Measurements from ENCODE around the gene TMEM208.

The TMEM208 gene

DNA sequence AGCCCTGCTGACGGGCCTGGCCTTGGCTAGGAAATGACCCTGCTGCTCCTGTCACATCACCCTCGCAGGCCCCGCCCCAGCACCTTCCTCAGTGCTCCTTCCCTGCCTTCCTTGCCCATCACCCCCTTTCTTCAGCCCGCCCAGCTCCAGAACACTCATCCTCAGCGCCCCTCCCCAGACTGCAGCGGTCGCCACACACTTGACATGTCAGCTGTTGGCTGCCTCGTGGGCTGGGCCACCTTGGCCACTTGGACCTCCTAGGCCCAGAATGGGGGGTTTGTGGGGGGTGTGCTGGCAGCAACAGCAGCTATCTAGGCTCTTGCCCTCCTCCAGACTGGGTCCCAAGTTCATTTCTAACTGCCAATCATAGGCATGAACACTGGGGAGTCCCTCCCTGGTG lies 17.4 kb upstream of the TMEM208 start:
- DNase-seq (ENCODE audit: low spot score) = no peak

DNA sequence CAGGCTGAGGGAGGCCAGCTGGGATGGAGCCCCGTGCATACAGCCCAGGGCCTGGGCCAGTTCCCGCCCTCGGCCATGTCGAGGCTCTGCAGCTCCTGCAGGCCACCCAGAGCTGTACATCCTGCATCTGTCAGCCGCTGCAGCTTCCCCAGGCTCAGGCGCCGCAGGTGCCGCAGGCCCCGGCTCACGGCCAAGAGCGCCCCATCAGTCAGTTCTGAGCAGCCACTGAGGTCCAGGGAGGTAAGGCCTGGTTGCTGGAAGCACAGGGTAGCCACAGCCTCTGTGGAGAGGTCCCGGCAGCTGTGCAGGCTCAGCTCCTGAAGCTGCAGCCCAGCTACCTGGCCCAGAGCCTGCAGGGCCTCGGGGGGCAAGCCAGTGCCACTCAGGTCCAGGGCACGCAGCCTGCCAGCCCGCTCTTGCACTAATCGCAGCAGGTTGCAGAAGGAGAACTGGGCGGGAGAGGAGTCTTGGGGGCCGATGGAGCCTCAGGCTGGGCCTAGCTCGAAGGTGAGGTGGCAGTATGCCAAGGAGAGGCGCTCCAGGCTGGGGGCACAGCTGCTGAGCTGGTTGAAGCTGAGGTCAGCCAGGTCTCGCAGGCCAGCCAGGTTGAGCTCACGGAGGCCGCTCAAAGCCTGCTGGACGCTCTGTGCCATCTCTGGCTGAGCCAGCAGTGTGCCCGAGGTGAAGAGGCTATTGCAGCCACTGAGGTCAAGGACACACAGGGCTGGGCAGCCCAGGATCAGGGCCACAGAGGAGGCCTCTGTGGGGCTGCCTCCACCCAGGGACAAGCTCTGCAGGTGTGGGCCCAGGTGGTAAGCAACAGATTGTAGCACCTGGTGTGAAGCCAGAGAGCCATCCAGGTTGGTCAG lies 16.6 kb upstream of the TMEM208 start:
- no peak for DNase-seq (ENCODE audit: low spot score)

DNA sequence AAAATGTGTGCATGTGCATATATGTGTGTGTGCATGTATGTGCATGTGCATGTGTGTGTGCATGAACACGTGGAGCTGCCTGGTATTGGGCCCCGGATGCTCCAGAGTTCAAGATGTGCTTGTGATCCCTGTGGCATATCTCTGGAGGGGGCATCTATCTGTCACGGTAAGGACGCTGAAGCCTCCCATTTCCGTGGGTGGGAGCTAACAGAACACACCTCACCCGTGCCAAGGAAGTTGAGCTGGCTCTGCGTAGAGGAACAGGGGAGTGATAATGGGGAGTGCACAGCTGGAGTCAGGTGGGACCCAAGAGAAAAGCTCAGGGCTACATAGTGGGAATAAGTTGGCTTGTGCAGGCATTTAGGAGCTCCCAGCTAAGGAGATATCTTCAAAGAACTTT lies 15.3 kb upstream of the TMEM208 start:
- DNase-seq (ENCODE audit: low spot score) = no peak

DNA sequence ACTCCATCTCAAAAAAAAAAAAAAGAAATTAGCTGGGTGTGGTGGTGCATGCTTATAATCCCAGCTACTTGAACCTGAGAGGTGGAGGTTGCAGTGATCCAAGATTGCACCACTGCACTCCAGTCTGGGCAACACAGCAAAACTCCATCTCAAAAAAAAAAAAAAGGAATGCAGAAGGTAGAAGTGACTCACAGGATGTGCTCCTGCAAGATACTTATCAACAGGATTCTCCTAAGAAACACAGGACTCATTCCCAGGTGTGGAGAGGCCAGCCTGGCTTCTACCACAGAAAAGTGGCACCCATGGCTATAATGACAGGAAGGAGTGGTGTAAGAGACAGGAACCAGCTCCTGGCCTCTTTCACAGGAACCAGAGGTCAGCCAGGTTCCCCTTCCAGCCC lies 14.2 kb upstream of the TMEM208 start:
- DNase-seq (ENCODE audit: low spot score) = no peak

DNA sequence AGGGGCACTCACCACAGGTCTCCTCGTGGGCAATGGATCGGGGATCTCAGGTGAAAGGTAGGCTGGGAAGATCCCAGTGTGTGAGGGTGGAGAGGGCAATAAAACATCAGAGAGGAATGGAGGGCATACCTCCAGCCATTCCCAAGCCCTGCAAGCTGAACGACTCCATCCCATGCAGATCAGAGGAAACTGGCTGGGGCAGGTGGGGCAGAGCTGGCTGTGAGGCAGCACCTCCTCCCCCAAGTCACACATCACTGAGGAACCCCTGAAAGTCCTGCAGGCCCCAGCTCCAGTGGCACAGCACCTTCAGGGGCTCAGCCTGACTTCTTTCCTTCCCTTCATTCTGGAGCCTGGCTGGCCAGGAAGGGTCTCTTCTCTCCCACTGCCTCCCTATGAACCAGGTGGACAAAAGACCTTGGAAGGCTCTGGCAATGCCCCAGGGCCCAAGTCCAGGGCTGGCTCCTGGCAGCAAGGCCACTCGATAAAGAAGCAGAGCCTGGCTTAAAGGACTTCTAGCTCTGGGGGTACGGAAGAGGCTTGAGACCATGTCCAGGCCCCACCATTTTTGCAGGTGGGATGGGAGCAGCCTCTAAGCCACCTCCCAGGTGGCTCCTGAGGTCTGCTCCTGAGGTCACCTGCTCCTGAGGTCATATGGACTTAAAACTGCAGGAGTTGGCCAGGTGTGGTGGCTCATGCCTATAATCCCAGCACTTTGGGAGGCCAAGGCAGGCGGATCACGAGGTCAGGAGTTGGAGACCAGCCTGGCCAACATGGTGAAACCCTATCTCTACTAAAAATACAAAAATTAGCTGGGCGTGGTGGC lies 13.5 kb upstream of the TMEM208 start:
- no peak for DNase-seq (ENCODE audit: low spot score)

DNA sequence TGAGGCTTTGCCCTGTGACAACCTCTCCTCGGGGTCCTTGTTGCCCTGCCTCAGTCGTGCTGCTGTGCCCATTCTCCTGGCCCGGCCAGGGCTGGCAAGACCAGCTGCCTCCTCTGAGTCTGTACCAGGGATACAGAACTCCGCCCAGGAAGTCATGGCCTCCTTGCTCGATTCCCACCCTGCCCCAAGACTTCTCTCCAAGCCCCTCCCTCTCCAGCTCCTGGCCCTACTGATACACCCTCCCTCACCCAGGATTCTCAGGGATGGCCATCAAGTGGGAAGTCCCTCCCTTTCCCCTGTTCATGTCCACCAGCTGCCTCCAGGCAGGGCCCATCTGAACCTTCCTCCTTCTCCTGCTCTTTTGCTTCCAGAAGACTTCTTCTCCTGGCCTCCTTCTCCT lies 11.2 kb upstream of the TMEM208 start:
- DNase-seq (ENCODE audit: low spot score) = no peak

DNA sequence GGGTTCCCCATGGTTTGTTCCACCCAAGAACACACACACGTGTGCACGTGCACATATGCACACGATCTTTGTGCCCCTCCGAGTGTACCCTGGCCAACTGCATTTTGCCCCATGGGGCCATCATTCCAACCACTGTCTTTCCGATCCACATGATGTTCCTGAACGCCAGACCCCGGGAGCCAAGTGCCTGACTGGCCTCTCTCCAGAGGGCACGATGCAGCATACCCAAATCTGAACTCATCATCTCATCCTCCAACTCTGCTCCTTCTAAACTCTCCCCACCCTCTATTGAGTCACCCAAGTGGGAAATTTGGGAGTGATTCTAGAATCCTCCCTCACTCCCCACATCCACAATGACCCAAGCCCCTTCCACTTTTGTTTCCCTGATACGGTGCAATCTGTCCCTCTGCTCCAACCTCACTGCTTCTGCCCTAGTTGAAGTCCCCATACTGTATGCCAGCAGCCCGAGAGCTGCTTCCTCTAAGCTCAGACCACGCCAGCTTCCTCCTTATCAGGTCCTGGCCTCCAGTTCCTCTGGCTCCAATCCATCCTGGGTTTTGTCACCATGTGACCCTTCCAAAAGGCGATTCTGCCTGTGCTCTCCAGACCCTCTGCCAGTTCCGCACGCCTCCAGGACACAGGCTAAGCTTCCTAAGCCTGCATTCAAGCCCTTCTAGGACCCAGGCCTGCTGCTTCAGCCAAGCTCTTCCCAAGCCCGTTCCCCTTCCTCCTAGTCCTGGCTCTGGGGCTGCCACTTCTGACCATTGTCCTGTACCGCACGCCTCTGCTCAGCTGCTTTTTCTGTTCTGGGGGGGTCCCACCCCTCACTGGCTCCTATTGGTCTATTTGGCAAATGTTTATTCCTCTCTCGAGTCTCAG lies 10.1 kb upstream of the TMEM208 start:
- DNase-seq (ENCODE audit: low spot score) = no peak

DNA sequence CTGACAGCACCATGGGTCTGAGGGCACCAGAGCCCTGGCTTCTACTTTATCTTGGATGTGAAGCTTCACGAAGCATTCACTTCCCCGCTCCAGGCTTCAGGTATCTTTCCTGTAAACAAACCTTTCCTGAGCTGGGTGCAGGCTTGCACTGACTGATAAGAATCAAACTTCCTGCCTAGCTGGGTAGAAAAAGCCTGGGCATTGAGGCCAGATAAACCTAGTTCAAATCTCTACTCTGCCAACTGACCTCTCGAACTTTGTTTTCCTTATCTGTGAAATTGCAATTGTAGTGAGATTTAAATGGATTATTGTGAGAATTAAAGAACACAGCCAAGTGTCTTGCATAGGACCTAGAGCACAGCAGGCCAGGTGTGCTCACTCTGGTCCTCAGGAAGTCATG lies 2.9 kb upstream of the TMEM208 start:
- no peak for DNase-seq (ENCODE audit: low spot score)

DNA sequence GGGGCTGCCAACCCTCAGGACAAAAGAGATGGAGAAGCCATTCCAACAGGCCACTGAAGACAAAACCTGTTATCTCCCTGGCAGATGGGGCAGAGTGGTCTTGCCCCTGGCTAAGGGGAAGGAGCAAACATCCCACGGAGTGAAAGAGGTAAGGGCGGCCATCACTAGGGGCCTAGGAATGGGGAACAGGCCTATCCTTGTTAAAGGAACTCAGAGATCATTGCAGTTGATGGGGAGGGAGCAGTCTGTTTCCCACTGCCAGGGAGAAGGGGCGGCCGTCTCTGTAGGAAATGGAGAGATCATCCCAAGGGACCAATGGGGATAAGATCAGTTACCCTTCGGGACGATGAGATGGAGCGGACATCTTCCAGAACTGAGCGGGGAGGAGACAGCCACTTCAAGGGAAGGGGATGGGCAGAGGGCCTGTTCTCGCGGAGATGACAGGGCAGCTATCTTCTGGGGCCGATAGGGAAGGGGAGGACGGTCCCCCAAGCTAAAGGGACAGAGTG lies 581 bp upstream of the TMEM208 start:
- DNase-seq (ENCODE audit: low spot score) = no peak

DNA sequence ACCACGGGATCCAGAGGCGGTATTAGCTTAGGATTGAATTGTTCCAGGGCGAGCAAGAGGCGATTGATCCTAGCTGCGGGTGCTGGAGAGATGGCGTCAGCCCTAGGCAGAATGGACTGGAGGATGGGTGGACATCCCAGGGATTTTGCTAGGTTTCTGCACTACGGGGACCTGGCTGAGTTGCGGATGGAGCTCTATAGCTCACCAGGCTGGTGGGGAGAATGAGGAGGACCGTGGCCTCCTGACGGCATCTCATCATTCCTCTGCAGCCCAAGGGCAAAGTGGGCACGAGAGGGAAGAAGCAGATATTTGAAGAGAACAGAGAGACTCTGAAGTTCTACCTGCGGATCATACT lies 614 bp downstream of the TMEM208 start:
- DNase-seq (ENCODE audit: low spot score) = no peak

DNA sequence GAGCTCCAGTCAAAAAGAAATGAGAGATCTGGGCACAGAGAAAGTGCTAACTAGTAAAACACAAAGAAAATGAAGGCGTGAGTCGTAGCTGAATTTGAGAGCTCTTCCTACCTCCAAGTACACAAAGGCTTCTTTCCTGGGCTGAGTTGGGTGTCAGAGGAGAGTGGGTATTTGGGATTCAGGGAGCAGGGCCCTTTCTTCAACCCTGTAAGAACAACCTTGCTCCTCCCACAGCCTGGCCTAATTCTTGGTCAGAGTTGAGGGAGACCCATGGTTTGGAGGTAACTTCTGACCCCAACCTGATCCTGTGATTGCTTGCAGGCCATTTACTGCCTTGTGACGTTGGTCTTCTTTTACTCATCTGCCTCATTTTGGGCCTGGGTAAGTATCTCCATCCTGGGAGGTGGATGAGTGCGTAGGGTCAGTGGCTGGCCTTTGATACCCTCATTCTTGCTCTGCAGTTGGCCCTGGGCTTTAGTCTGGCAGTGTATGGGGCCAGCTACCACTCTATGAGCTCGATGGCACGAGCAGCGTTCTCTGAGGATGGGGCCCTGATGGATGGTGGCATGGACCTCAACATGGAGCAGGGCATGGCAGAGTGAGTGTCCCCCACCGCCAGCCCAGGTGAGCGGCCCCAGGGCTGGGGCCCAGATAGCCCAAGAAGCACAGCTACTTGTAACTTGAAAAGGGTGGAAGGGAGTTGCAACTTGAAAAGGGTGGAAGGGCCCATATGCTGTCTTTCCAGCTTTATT lies 1.3 kb downstream of the TMEM208 start:
- DNase-seq (ENCODE audit: low spot score) = no peak

DNA sequence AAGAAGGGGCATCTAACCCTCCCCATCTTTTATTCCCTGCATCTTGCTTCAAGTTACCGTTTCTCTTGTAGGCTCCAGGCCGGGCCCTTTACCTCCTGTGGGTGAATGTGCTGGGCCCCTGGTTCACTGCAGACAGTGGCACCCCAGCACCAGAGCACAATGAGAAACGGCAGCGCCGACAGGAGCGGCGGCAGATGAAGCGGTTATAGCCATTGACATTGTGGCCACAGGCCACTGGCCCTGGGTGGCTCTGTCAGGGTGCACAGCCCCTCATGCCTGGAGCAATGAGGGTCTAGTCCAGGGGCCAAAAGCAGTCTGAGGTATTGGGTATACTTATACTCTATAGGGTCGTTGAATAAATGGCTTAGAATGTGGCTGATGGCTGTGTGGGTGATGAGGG lies 2.0 kb downstream of the TMEM208 start:
- no peak for DNase-seq (ENCODE audit: low spot score)

DNA sequence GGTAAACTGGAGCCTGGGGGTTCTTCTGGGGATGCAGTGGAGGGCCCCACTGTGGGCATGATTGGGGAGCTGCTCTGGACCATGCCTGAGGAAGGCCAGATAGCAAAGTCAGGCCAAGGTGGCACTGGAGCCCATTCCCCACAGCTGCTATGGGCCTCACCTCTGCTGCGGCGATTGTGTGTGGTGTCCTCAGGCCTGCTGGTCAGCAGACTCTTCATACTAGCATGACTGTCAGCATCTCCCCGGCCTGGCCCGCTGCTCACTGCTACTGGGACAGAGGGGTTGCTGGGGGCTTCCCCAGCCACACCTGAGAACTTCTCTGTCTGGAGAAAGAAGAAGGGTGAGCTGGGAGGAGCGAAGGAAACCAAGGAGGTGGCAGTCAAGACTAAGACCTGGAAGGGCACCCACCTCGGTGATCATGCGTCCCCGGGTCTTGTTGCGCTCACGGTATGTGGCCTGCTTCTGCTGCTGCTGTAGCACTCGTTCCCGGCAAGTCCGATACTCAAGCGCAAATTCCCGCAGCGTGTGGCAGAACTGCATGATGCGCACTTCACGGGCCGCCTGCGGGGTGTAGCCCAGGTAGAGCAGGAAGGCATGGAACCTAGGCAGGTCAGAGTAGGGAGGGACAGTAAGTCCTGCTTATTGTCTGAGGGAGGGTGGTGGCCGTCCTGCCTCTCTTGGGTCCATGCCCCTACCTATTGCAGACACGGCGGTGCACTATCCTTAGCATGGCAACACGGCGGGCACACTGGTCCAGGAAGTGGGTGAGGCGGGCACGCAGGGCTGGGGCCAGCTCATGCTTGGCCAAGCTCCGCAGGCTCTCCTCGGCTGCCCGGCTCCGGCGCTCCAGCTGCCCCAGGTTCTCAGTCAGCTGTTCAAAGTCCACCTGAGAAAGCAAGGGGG lies 3.2 kb downstream of the TMEM208 start:
- no peak for DNase-seq (ENCODE audit: low spot score)

DNA sequence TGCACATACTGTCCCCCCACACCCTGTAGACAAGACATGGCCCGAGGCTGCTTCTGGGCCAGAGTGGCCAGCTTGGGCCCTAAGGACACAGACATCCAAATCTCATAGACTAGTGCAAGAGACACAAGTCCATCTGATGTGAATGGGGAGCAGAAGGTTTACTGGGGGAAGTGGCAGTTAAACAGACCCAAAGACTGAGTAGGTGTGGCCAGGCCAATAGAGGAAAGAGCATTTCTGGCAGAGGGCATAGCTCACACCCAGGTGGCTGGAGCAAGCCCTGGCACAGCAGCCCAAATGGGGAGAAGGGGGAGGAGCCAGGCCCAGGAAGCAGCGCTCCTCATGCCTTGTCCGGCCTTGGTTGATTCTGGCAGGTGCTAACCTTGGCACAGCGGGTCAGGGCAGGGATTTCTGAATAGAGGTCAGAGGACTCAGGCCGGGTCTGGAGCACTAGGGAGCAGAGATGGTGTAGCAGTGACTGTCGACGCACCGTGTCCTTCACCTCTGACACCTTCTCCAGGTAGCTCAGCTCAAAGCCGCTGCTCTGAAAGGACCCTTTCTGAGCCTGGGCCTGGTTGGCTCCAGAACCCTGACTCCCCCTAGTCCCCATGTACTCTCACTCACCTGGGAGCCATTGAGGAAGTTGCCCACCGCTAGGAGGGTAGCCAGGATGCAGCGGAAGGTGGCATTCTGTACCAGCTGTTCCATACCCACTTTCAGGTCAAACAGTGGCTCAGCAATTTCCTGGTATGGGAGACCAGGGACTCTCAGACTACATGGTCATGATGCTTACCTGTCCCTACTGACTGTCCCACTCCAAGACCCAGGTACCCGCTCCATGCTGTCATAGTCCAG lies 4.1 kb downstream of the TMEM208 start:
- DNase-seq (ENCODE audit: low spot score) = no peak

DNA sequence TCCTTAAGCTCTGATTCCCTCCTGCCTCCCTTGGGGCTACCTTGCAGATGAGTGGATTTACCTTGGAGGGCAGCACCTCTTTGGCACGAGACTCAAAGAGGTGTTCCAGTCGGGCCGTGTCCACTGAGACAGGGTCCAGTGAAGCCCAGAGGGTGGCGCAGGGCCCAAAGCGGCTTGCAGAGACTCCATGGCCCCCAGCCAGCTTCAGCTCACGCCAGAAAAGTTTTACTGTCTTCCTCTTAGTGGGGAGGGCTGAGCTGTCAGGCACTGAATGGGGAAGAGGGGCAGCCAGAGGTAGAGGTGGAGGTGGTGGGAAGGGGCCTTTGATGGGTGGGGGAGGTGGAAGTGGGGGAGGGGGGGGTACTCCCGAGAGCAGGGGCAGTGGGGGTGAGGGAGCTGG lies 6.7 kb downstream of the TMEM208 start:
- DNase-seq (ENCODE audit: low spot score) = no peak

DNA sequence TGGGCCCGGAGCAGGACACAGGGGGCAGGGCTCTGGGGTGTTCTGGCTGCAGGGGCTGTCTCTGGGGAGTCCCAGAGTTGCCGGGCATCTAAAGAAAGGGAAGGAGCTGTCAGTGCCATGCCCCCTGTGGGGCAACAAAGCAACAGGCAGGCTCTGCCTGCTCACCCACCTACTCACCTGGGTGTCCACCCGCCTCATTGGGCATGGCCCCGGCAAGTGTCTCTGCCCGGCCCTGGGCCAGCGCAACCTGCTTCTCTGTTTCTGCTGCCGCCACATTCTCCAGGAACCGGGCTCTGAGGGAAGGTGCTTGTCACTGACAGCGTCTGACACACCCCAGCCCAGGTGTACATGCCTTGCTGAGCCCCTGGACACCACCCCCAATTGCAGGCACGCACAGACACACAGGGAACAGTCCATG lies 7.3 kb downstream of the TMEM208 start:
- DNase-seq (ENCODE audit: low spot score) = no peak

DNA sequence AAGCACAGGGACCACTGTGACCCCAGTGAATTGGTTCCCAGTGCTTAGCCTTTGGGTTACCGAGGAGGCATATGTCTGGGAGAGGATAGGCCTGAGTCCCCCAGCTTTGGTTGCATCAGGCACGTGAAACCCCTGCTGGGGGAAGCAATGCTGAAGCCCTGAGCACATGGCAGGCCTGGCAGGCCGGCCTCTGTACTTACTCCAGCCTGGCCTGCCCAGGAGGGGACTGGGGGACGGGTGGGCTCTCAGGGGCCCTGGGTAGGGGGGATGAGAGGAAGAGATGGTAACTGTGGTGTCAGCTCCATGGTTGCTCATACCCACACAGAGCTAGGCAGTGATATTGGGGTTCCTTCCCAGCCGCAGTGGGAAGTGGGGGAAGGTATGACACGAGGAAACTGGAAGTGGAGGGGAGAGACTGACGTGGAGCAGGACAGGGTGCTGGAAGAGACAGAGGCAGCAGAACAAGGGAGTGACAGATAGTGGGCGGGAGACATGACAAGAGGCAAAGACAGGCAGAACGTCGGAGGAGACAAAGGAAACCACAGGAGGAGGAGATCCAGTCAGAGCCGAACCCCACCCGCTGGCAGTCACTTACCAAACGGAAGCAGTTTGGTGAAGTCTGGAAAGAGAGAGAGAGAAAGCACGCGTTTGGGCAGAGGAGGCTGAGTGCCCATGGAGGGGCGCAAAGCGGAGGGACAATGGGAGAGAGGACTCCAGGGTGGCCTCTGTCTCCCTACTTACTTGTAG lies 9.1 kb downstream of the TMEM208 start:
- DNase-seq (ENCODE audit: low spot score) = peak; percentile 63

DNA sequence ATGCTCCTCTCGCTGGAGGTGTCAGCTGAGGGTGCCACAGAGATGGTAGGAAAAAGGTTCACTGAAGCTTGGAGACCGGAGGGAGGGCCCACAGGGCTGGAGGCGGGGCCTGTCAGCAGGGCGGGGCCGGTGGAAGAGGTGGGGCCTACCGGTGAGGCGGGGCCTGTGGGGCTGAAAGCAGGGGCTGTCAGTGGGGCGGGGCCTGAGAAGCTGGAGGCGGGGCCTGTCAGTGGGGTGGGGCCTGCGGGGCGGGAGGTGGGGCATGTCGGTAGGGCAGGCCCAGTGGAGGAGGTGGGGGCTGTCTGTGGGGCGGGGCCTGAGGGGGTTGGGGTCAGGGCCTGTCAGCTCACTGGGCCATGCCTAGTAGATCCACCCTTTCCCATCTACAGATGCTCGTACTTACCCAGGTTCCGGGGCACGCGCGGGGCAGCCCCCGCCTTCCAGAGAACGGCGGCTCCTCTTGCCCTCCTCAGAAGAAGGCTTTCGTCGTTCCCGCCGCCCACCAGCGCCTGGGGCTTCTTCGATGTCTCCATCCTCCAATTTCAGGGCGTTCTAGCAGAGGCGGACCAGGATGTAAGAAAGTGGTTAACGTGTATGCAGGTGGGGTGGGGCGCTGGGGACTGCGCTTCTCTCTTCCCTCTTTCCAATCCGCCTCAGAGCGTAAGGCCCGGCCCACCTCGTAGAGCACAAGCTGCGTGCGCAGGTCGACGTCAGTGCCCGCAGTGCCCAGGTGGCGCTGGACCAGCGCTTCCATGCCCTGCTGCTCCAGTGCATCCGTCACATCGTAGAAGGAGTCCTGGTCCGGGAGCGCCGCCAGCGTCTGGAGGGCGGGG lies 9.8 kb downstream of the TMEM208 start:
- peak; percentile 87 for DNase-seq (ENCODE audit: low spot score)

All from activated CD4-positive, alpha-beta T cell treated with anti-CD3 and anti-CD28 coated beads, Interleukin-2, Interleukin-4, amounts not matched to agents 100 ng/mL and 50 ng/mL, durations not matched to agents 16 hours and 8 hours (primary cell).